GM21737 (cell line): Measurements from ENCODE around the gene TAX1BP3.

ENCODE experiments used
- ATAC-seq: cut with Tn5 transposase; IDR thresholded peaks from one replicate; pipeline ENCODE4 v1.9.1; 2021; ENCODE audit warnings: mild to moderate bottlenecking, moderate library complexity; ENCODE audit not compliant: unreplicated experiment

The TAX1BP3 gene

GRCh38 chr17:3632287-3632686, 36.1 kb downstream of the TAX1BP3 start:
- no peak for ATAC-seq

- ATAC-seq: no peak
Observed at GRCh38 chr17:3630781-3631180, 37.6 kb downstream of the TAX1BP3 start.

- ATAC-seq: no peak
Observed at GRCh38 chr17:3627769-3628167, 40.6 kb downstream of the TAX1BP3 start.

GRCh38 chr17:3626831-3627768, 41.3 kb downstream of the TAX1BP3 start:
- ATAC-seq: no peak

GRCh38 chr17:3622977-3623594, 45.3 kb downstream of the TAX1BP3 start:
- no peak for ATAC-seq

- ATAC-seq: no peak
Observed at GRCh38 chr17:3621146-3621720, 47.1 kb downstream of the TAX1BP3 start.

GRCh38 chr17:3615160-3615870, 53.1 kb downstream of the TAX1BP3 start:
- ATAC-seq: no peak

GRCh38 chr17:3613124-3613523, 55.3 kb downstream of the TAX1BP3 start:
- ATAC-seq: no peak
